GM10266 (cell line): ENCODE measurements around the gene ADGRA1.

Experiments
- DNase-seq: peaks from one replicate; pipeline ENCODE4 v3.0.0; 2012; ENCODE audit errors: extremely low spot score
- TF ChIP-seq, protein P1 (sequence below): IDR thresholded peaks from 2 replicates; pipeline ENCODE4 v1.5.1; 2012; ENCODE audit warnings: mild to moderate bottlenecking, low read depth; ENCODE audit not compliant: control insufficient read depth, insufficient read depth; ENCODE audit errors: missing control alignments

ADGRA1 gene

DNA sequence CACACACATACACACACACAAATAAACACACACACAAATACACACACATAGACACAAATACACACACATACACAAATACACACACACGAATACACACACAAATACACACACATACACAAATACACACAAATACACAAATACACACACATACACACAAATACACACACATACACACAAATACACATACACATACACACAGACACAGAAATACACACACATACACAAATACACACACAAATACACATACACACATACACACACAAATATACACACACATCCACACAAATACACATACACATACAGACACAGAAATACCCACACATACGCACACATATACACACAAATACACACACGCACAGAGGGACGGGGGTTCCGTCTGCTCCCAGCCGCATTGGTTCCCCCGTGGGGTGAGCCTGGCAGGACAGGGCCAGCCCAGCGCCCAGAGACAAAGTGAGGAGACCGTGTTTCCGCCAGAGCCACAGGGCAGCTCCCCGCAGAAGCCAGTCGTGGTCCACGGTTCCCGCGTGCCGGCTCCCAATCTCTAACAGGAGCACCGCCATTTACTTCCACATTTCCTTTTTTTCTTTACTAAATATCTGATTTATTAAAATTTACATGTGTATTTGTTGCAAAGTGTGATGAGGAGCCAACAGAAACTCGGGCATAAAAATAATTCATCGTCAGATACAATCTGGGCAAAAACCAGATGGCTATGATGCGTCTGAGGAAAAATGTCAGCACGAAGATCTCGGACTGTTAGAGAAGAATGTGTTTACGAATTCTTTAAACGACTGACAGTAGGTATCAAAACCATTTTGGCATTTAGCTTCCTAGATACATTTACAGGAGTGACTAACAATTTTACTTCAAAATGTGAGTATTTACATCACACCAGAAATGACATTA is 69.2 kb downstream of the ADGRA1 start:
- TF ChIP-seq, protein P1, sequence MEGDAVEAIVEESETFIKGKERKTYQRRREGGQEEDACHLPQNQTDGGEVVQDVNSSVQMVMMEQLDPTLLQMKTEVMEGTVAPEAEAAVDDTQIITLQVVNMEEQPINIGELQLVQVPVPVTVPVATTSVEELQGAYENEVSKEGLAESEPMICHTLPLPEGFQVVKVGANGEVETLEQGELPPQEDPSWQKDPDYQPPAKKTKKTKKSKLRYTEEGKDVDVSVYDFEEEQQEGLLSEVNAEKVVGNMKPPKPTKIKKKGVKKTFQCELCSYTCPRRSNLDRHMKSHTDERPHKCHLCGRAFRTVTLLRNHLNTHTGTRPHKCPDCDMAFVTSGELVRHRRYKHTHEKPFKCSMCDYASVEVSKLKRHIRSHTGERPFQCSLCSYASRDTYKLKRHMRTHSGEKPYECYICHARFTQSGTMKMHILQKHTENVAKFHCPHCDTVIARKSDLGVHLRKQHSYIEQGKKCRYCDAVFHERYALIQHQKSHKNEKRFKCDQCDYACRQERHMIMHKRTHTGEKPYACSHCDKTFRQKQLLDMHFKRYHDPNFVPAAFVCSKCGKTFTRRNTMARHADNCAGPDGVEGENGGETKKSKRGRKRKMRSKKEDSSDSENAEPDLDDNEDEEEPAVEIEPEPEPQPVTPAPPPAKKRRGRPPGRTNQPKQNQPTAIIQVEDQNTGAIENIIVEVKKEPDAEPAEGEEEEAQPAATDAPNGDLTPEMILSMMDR, result no peak
- no peak for DNase-seq

DNA sequence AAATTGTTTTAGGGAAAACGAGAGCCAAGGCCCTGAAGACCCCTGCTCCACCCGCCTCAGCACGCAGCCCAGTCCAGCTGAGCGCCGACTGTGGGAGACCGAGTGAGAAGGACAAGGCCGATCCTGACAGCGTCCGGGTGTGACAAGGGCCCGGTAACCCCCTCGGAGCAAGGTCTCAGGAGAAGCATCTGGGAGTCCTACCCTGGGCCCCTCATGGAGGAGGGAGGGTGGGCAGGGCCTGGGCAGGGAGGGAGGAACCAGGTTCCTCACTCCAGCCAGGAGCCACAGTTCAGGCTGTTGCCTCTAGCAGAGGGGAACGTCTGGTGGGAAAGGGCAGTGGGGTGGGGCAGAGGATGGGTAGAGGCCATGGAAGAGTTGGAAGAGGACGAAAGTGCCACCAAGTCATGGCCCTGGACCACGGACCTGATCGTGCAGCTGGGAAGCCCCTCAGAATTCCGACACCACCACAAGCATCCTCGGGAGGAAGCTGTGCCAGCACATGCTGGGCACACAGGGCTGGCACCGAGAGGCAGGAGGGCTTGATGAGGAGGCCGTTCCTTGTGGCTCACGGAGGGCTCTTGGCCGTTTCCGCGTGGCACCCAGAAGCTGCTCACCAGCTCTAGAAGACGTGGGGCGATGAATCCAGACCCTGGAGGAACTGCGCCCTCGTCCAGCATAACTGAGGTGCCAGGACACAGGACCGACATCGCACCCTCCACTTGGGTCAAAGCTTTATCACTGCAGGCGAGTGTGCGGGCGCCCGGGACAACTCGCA is 70.1 kb downstream of the ADGRA1 start:
- DNase-seq, result no peak
- TF ChIP-seq, protein P1, result no peak

DNA sequence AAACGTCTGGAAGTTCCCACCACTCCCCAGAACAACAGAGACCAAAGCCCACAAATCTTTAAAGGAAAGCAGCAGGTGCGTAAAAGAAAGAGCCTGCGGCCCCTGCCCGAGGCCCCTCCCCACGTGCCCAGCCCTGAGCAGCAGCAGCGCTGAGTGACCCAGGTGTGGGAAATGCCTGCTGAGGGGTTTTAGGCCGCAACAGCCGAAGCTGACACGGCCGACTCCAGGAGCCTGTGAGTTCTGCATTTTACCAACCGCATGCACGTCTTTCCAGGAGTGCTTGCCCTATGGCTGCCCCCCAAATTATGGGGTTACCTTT is 70.7 kb downstream of the ADGRA1 start:
- TF ChIP-seq, protein P1, result no peak
- DNase-seq, result no peak

DNA sequence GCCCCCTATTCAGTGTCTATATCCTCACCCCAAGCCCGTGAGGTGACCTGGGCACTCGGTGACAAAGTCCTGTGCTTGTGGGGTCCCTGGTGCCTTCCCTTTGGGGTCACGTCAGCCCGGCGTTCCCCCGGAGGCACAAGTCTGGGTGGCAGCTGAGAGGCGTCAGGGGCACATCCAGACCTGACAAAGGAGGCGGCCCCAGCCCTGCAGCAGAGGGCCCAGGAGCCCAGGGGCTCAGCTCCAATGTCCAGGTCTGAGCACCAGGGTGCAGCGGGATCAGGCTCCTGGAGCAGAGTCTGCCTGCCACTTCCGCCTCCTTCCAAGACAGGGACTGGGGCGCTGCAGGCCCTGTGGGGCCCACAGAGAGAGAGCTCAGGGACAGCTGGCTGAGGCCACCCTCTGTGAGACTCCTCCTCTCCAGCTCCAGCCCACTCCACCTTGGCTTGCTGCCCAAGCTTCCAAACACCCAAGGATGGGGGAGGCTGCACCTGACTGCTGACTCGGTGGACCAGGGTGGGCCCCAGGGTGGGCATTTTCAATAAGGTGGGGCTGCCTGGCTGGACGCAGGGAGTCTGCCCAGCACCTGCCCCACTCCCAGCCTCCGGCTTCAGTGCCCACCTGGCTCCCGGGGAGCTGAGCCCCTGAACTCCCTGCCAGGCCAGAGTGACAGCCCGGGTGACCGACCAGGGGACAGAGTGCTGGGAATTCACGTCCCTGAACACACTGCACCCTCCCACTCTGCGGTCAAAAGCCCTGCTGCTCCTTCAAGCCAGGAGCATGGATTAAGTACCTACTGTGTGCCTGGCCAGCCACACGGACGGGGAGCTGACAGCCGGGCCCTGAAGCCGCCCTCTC is 71.3 kb downstream of the ADGRA1 start:
- TF ChIP-seq, protein P1, result no peak
- no peak for DNase-seq

DNA sequence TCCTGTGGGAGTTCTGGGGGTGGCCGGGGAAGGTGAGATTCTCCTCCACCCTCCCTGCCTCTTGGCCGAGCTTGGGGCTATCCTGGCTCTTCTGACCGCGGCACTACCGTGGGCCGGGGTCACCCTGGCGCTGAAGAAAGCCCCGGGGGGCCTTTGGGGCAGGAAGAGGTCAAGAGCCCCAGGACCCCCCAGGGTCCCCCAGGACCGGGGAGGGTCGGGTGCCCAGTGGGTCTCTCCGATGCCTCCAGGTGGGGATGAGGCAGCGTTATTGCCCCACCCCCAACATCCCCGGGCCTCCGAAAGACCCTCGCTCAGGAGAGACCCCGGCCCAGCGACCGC is 71.9 kb downstream of the ADGRA1 start:
- no peak for DNase-seq
- TF ChIP-seq, protein P1, result no peak

DNA sequence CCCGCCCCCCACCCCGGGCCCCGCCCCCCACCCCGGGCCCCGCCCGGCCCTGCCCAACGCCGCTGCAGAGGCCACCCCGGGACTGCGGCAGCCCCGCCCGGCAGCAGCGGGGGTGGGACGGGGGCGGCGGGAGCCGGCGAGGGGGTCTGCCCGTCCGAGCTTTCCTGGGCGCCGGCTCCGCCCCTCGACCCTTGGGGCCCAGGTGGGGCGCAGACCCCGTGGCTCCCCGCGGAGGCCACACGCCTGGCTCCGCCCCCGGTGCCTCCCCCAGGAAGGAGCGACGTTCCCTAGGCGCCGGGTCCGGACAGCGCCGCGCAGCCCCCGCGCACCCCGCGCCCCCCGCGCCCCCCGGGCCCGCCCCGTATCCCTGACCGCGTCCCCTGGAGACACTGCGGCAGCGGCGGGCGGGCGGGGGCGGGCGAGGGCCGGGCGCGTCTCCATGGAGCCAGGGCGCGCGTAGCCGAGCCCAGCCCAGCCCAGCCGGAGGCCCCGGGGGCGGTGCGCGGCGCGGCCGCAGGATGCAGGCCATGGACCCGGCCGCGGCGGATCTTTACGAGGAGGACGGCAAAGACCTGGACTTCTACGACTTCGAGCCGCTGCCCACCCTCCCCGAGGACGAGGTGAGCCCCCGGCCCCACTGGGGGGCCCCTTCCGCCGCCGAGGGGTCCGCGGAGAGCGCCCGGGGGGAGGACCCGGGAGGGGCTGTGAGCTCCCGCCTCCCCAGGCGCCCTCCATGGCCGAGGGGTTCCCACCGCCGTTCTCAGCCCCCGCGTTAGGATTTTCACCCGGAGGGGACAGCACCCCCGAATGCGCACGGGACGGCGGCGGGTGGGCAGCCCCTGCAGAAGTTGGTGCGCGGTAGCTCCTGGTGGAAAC is 72.5 kb downstream of the ADGRA1 start, which contains the start of gene KNDC1:
TSS of gene KNDC1 (plus strand) at position 270 of the 876 bp plus-strand sequence. CDS start at position 519, 249 bp downstream.
- TF ChIP-seq, protein P1, result no peak
- DNase-seq, result no peak
